ENCODE data around the gene NRP1.
A peak's percentile ranks its signal among the peaks of the same experiment; 100 is the strongest.

Gene NRP1

DNA sequence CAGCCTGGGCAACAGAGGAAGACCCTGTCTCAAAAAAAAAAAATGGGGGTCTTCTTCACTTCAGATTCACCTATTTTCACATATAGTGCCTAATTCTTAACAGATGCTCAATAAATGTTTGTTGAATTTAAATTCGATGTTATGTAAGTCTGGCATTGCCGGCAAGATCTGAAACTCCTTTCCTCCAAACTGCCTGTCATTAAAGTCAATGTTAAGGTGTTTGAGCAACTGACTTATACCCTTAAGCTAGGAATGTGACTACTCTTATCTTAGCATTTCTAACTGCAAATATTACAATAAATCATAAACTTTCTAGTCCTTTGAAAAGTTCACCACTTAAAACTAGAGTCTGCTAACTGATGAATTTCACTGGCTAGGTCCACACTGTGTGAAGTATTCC lies 95.2 kb downstream of the NRP1 start:
- DNase-seq (ENCODE audit: low spot score) (no peak), ATAC-seq (ENCODE audit: low read depth) (no peak)
- Histone ChIP-seq H3K9me3 (ENCODE audit: severe bottlenecking) (no peaks in the 10 kb centered on the region), H3K27me3 (ENCODE audit: insufficient read depth, poor library complexity, severe bottlenecking) (no peaks in the 10 kb centered on the region), H3K27ac (ENCODE audit: poor library complexity, severe bottlenecking) (peak overlapping the region; percentile 96), H3K36me3 (ENCODE audit: low read depth) (peaks cover 71% of the 10 kb centered on the region), H3K4me3 (ENCODE audit: severe bottlenecking) (no peak overlapping the region), H3K4me1 (ENCODE audit: insufficient read depth, poor library complexity, severe bottlenecking) (peaks cover 23% of the 10 kb centered on the region)
- TF ChIP-seq, protein P1, sequence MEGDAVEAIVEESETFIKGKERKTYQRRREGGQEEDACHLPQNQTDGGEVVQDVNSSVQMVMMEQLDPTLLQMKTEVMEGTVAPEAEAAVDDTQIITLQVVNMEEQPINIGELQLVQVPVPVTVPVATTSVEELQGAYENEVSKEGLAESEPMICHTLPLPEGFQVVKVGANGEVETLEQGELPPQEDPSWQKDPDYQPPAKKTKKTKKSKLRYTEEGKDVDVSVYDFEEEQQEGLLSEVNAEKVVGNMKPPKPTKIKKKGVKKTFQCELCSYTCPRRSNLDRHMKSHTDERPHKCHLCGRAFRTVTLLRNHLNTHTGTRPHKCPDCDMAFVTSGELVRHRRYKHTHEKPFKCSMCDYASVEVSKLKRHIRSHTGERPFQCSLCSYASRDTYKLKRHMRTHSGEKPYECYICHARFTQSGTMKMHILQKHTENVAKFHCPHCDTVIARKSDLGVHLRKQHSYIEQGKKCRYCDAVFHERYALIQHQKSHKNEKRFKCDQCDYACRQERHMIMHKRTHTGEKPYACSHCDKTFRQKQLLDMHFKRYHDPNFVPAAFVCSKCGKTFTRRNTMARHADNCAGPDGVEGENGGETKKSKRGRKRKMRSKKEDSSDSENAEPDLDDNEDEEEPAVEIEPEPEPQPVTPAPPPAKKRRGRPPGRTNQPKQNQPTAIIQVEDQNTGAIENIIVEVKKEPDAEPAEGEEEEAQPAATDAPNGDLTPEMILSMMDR (IDR thresholded peaks at IDR 0.05; ENCODE audit: poor library complexity, severe bottlenecking) = no peak

- no peak for DNase-seq (ENCODE audit: low spot score)
- peak overlapping the region; percentile 96 for H3K27ac ChIP-seq (ENCODE audit: poor library complexity, severe bottlenecking)
- H3K4me3 ChIP-seq (ENCODE audit: severe bottlenecking) = no peak overlapping the region
- H3K9me3 ChIP-seq (ENCODE audit: severe bottlenecking) = no peaks in the 10 kb centered on the region
- H3K27me3 ChIP-seq (ENCODE audit: insufficient read depth, poor library complexity, severe bottlenecking) = no peaks in the 10 kb centered on the region
- peak; percentile 41 for ATAC-seq (ENCODE audit: low read depth)
- H3K4me1 ChIP-seq (ENCODE audit: insufficient read depth, poor library complexity, severe bottlenecking) = peaks cover 23% of the 10 kb centered on the region
- TF ChIP-seq, protein P1 (IDR thresholded peaks at IDR 0.05; ENCODE audit: poor library complexity, severe bottlenecking) = no peak
- H3K36me3 ChIP-seq (ENCODE audit: low read depth) = peaks cover 74% of the 10 kb centered on the region
These were observed 95.8 kb downstream of the NRP1 start for GRCh38 chr10:33238643-33239042.

DNA sequence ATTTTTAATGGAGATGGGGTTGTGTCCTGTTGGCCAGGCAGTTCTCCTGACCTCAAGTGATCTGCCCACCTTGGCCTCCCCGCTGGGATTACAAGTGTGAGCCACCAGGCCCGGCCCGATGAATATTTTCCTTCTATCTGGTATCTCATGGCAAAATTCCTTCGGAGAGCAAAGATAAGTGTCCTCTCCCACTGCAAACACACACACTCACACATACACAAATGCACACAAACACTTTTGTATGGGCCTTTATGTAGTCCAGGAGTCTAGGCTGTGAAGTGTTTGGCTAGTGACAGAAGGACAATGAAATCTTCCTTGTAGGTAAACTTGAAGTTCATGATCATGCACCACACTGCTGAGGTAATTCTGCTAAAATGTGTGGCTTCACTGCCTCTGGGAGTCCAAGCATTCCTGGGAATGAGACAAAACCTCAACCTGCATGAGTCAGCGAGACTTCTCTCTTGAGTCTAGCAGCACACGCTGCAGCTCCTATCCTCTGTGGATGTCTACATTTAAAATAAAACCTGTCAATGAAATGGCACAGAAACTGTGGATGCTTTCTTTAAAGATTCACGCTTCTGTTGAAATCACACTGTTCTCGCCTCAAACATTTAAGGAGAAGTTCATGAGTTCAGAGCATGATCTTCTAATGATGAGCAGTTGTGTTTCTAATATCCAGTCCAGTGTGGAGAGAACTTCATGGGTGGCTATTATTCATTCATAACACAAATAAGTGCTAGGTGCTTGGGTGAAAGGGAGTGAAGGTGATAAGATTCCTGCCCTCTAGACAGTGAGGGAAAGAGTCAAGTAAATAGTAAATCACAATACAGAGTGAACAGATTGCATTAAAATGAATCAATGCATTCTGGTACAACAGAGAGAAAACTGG lies 96.5 kb downstream of the NRP1 start:
- Histone ChIP-seq H3K4me1 (ENCODE audit: insufficient read depth, poor library complexity, severe bottlenecking) (peaks cover 23% of the 10 kb centered on the region), H3K4me3 (ENCODE audit: severe bottlenecking) (no peak overlapping the region), H3K36me3 (ENCODE audit: low read depth) (peaks cover 76% of the 10 kb centered on the region), H3K27ac (ENCODE audit: poor library complexity, severe bottlenecking) (peak overlapping the region; percentile 96), H3K9me3 (ENCODE audit: severe bottlenecking) (no peaks in the 10 kb centered on the region), H3K27me3 (ENCODE audit: insufficient read depth, poor library complexity, severe bottlenecking) (no peaks in the 10 kb centered on the region)
- TF ChIP-seq, protein P1 (IDR thresholded peaks at IDR 0.05; ENCODE audit: poor library complexity, severe bottlenecking) = no peak
- DNase-seq (ENCODE audit: low spot score) = peak; percentile 77
- peak; percentile 99 for ATAC-seq (ENCODE audit: low read depth)

GRCh38 chr10:33236916-33237315 lies 97.6 kb downstream of the NRP1 start:
- peaks cover 23% of the 10 kb centered on the region for H3K4me1 ChIP-seq (ENCODE audit: insufficient read depth, poor library complexity, severe bottlenecking)
- peaks cover 70% of the 10 kb centered on the region for H3K36me3 ChIP-seq (ENCODE audit: low read depth)
- H3K27me3 ChIP-seq (ENCODE audit: insufficient read depth, poor library complexity, severe bottlenecking) = no peaks in the 10 kb centered on the region
- H3K27ac ChIP-seq (ENCODE audit: poor library complexity, severe bottlenecking) = peak overlapping the region; percentile 96
- TF ChIP-seq, protein P1 (IDR thresholded peaks at IDR 0.05; ENCODE audit: poor library complexity, severe bottlenecking) = no peak
- no peak overlapping the region for H3K4me3 ChIP-seq (ENCODE audit: severe bottlenecking)
- DNase-seq (ENCODE audit: low spot score) = no peak
- ATAC-seq (ENCODE audit: low read depth) = no peak
- H3K9me3 ChIP-seq (ENCODE audit: severe bottlenecking) = no peaks in the 10 kb centered on the region

DNA sequence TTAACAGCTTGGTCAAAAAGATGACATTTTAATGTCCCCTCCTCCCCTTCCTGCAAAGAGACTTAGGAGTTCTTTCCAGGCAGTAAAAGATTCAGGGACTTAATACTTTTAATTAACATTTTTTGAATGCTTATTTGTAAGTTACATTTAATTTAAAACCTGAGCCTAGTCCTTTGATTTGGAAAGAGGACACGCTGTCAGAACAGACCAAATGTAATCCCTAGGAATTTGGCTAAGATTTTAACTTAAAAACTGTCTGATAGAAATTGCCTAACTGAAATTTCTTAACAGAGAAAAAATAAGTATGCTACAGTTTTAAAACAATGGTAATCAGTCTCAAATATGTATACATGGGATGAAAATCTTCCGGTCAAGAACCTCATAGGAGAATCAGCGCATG lies 98.5 kb downstream of the NRP1 start:
- Histone ChIP-seq H3K9me3 (ENCODE audit: severe bottlenecking) (no peaks in the 10 kb centered on the region), H3K4me1 (ENCODE audit: insufficient read depth, poor library complexity, severe bottlenecking) (peaks cover 23% of the 10 kb centered on the region), H3K27ac (ENCODE audit: poor library complexity, severe bottlenecking) (no peak overlapping the region), H3K36me3 (ENCODE audit: low read depth) (peaks cover 68% of the 10 kb centered on the region), H3K27me3 (ENCODE audit: insufficient read depth, poor library complexity, severe bottlenecking) (no peaks in the 10 kb centered on the region), H3K4me3 (ENCODE audit: severe bottlenecking) (no peak overlapping the region)
- no peak for DNase-seq (ENCODE audit: low spot score)
- ATAC-seq (ENCODE audit: low read depth) = no peak
- TF ChIP-seq, protein P1 (IDR thresholded peaks at IDR 0.05; ENCODE audit: poor library complexity, severe bottlenecking) = no peak
